Amniotic stem cell (primary cell): Measurements from ENCODE around the gene GNPTAB.
A peak's percentile ranks its signal among the peaks of the same experiment; 100 is the strongest.
"Not testable (repeated sequence)": the region's sequence is repeated elsewhere in the genome, so short reads cannot be mapped to it uniquely, and the experiment has no call there.

Experiments
- DNase-seq: peaks from one replicate; lab custom pipeline; 2025; lab: John Stamatoyannopoulos, UW

Gene GNPTAB

GRCh38 chr12:101830367-101831325 lies at the start of gene GNPTAB:
Gene GNPTAB, minus strand, starts transcription at chr12:101830959. Its CDS starts 284 bp downstream, at chr12:101830675.
- DNase-seq = peak; percentile 90

- DNase-seq = no peak
Observed at GRCh38 chr12:101878243-101878821, 47.6 kb upstream of the GNPTAB start.

GRCh38 chr12:101877806-101878242 lies 47.1 kb upstream of the GNPTAB start:
- DNase-seq = no peak

GRCh38 chr12:101876861-101877805 lies 46.4 kb upstream of the GNPTAB start, which contains the start of gene DRAM1:
Gene DRAM1, plus strand, starts transcription at chr12:101877580. Its CDS starts 210 bp downstream, at chr12:101877790.
- DNase-seq = peak; percentile 92

- DNase-seq = no peak
Observed at GRCh38 chr12:101876322-101876860, 45.6 kb upstream of the GNPTAB start.

GRCh38 chr12:101875162-101875561 lies 44.4 kb upstream of the GNPTAB start:
- no peak for DNase-seq

- DNase-seq = no peak
Observed at GRCh38 chr12:101870925-101871324, 40.2 kb upstream of the GNPTAB start.

- not testable (repeated sequence) for DNase-seq
Observed at GRCh38 chr12:101867619-101868018, 36.9 kb upstream of the GNPTAB start.

GRCh38 chr12:101866615-101867373 lies 36.0 kb upstream of the GNPTAB start:
- no peak for DNase-seq

- DNase-seq = no peak
Observed at GRCh38 chr12:101863981-101864380, 33.2 kb upstream of the GNPTAB start.

GRCh38 chr12:101862245-101862644 lies 31.5 kb upstream of the GNPTAB start:
- DNase-seq = no peak

GRCh38 chr12:101861688-101862087 lies 30.9 kb upstream of the GNPTAB start:
- DNase-seq = not testable (repeated sequence)

- no peak for DNase-seq
Observed at GRCh38 chr12:101859664-101860607, 29.2 kb upstream of the GNPTAB start.

GRCh38 chr12:101858361-101858760 lies 27.6 kb upstream of the GNPTAB start:
- no peak for DNase-seq

GRCh38 chr12:101857043-101857558 lies 26.3 kb upstream of the GNPTAB start:
- DNase-seq = no peak

- not testable (repeated sequence) for DNase-seq
Observed at GRCh38 chr12:101856614-101857013, 25.9 kb upstream of the GNPTAB start.

- DNase-seq = no peak
Observed at GRCh38 chr12:101855976-101856375, 25.2 kb upstream of the GNPTAB start.

GRCh38 chr12:101855364-101855884 lies 24.7 kb upstream of the GNPTAB start:
- no peak for DNase-seq

GRCh38 chr12:101854747-101855146 lies 24.0 kb upstream of the GNPTAB start:
- no peak for DNase-seq
